HG02759 (cell line): Measurements from ENCODE around the gene AKAP6.

Experiments
- ATAC-seq: cut with Tn5 transposase; IDR thresholded peaks from one replicate; pipeline ENCODE4 v1.9.1; 2021; ENCODE audit warnings: mild to moderate bottlenecking, moderate library complexity; ENCODE audit not compliant: unreplicated experiment

AKAP6 gene

GRCh38 chr14:32727832-32728231 lies 398.7 kb downstream of the AKAP6 start:
- no peak for ATAC-seq

GRCh38 chr14:32728526-32728925 lies 399.4 kb downstream of the AKAP6 start:
- ATAC-seq: no peak

- no peak for ATAC-seq
Measured at GRCh38 chr14:32728976-32729375, 399.9 kb downstream of the AKAP6 start.

- no peak for ATAC-seq
Measured at GRCh38 chr14:32731249-32731648, 402.2 kb downstream of the AKAP6 start.

DNA sequence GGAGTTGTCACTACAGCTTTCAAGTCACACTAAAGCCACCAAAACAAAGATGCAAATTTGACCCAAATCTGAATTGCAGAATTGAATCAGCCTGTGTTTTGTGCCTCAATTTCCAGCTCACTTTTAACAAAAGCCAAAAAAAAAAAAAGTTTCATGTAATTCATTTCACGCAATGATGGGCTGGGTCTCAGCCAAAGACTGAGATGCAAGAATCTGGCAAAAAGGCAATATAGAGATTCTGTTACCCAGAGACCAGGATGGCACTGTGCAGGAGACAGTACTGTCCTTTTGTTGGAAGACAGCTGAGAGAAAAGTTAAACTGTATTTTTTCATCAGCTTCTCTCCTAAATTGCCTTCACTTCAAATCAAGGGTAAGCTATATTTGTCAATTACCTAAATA lies 403.9 kb downstream of the AKAP6 start:
- ATAC-seq: no peak

DNA sequence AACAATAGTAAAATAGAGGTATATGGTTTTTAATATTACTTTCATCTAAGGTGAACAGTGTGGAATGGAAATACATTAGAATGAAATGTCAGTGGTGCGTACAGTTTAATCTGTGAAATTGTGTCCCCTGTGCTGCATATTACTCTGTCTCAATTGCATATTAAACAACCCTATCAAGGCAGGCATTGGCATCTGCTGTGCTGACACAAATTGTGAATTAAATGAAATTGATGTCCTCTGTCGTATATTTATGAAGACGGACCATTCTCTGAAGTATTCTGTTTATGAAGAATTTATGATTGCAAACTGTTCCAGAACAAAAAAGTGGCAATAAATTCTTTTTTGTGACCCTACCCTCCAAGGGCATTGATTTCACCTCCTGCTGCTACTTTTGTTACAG lies 405.2 kb downstream of the AKAP6 start:
- ATAC-seq: no peak

GRCh38 chr14:32737621-32738020 lies 408.5 kb downstream of the AKAP6 start:
- ATAC-seq: no peak

DNA sequence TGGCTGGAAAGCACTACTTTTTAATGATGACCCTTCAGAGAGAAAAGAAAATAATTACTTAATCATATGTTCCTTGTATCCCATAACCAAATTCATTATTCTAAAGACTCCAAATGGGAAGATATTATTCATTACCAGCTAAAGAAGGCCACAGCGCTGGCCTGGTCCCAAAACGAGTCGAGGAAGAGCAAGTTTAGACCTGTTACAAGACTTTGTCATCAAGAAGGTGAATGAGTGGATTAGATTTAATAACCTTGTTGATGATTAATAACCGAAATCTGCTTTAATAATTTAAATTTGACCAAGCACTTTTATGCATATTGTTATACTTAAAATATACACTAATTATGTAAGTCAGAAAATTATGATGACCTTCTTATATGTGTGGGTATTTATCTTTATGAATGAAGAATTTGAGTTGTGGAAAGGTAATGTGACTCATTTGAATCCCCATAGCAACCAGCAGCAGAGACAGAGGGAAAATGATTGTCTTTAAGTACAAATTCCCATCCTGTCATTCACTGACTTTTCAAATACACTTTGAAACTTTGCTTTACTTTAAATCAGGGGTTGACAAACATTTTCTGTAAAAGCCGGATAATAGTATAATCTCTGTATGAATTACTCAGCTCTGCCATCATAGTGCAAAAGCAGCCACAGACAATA lies 409.2 kb downstream of the AKAP6 start:
- no peak for ATAC-seq

DNA sequence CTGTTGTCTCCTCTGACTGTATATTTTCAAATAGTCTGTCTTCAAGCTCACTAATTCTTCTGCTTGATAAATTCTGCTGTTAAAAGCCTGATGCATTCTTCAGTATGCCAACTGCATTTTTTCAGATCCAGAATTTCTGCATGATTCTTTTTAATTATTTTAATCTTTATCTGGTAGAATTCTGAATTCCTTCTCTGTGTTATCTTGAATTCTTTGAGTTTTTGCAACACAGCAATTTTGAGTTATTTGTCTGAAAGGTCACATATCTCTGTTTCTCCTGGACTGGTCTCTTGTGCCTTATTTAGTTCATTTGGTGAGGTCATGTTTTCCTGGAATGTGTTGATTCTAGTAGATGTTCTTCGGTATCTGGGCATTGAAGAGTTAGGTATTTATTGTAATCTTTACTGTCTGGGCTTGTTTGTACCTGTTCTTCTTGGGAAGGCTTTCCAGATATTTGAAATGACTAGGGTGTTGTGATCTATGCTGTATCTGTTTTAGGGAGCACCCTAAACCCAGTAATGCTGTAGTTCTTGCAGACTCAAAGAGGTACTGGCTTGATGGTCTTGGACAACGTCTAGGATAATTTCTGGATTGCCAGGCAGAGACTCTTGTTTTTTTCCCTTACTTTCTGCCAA lies 415.8 kb downstream of the AKAP6 start:
- no peak for ATAC-seq

GRCh38 chr14:32754209-32754608 lies 425.1 kb downstream of the AKAP6 start:
- ATAC-seq: no peak

DNA sequence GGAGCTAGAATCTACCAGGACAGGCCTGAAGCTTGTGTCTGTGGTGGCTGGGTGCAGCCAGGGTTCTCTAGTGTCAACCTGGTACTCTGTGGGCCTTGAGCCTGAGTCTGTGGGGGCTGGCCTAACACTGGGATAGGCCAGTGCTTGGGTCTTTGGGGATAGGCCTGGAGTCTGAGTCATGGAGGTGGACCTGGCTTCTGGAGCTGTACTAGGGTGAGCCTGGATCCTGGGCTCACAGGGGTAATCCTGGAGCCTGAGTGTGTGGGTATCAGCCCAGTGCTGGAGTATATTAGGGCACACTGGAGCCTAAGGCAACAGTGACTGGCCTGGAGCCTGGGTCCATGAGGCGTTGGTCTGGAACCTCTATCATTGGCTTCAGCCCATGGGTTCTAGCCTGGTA lies 427.1 kb downstream of the AKAP6 start:
- no peak for ATAC-seq

DNA sequence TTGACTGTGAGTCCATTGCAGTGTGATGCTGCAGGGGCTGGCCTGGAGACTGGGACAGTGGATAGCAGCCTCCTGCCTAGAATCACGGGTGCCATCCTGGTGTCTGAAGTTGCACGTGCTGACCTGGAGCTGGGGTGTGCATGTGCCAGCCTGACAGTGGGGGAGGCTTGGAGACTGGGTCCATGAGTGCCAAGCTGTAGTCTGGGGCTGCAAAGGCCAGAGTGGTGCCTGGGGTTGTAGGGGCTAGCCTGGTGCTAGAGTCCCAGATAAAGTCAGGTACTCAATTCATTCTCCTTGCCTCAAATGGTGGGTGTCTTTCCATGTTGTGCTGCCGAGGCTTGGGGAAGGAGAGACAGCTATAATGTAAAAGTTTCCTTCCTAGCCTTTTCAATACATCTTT lies 427.7 kb downstream of the AKAP6 start:
- ATAC-seq: no peak

DNA sequence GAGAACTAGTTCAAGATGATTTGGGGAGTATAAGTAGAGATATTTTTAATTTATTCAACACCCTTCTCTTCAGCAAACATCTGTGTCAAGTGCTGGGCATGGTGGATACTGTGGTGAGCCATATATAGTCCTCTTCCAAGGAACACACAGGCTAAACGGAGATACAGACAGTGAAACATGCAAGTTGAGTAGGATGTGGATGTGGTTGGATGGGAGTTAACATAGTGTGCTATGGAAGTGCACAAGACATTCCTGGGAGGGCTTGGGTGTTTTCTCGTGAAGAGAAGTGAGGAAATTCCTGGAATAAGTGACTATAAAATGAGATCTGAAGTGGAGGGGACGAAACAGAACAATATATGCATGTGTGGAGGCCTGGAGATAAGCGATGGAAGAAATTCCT lies 428.5 kb downstream of the AKAP6 start:
- ATAC-seq: no peak

GRCh38 chr14:32761381-32761968 lies 432.4 kb downstream of the AKAP6 start:
- no peak for ATAC-seq

GRCh38 chr14:32762886-32763285 lies 433.8 kb downstream of the AKAP6 start:
- no peak for ATAC-seq

GRCh38 chr14:32763673-32764072 lies 434.6 kb downstream of the AKAP6 start:
- no peak for ATAC-seq

DNA sequence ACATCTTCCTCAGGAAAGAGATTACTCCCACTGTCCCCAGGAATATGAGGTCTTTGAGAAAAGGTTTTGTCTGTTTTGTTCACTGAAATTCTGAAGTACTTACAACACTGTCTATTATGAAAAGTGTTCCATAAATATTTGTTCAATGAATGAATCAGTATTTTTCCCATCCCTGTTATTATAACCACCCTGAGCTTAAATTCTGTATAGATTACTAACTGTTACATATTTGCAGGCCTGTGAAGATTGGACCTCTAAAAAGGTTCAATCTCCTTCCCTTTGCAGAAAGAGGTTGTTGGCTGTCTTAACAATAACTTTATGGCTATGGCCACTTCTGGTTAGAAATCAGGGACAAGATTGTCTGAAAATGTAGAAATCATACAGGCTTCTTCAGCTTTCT lies 435.0 kb downstream of the AKAP6 start:
- ATAC-seq: no peak

- no peak for ATAC-seq
Measured at GRCh38 chr14:32770422-32770821, 441.3 kb downstream of the AKAP6 start.

DNA sequence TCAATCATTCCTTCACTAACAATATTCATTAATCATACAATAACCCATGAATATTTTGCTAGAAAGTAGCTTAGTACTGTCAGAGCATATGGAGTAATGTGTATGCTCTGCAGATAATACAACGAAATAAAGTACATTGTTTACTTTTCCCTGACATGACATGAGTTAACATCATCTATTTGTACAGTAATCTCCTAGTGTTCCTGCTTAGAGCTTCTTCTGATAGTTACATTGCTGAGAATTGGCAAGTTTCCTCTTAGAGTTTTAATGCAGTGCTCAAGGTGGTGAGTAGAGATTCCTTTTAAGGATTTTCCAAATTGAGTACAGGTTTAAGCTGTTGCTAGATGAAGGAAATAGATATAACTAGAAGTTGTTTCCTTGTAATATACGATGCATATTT lies 445.1 kb downstream of the AKAP6 start:
- no peak for ATAC-seq

GRCh38 chr14:32779840-32780239 lies 450.7 kb downstream of the AKAP6 start:
- ATAC-seq: no peak

GRCh38 chr14:32784405-32784804 lies 455.3 kb downstream of the AKAP6 start:
- ATAC-seq: no peak

DNA sequence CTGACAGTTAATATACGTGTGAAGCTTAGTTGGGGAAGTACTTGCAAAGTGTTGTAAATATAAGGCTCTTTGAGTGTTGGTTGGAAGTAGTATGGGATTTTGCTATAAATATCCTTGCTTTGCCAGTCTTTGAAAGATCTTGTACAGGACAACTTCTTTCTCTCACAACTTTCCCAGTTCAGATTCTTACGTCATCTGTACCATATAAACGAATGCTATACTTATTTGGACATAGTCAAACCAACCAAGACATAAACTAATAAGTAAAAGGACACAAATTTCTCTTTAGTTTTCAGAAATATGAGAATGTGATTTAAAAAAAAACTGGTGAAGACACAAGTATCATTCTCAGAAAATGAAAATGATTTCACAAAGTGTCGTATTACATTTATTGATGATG lies 456.5 kb downstream of the AKAP6 start:
- no peak for ATAC-seq

- ATAC-seq: no peak
Measured at GRCh38 chr14:32786886-32787285, 457.8 kb downstream of the AKAP6 start.
